Epithelial cell of esophagus (primary cell): ENCODE results near the gene CAPN15.

Experiments used
- DNase-seq: peaks from one replicate; pipeline ENCODE4 v3.0.0; 2010; ENCODE audit warnings: low read depth
- H3K4me3 ChIP-seq: 2 replicates; pipeline ENCODE4 v1.5.1; 2011; ENCODE audit warnings: mild to moderate bottlenecking, low read length, control low read depth
- TF ChIP-seq, protein P1 (sequence below): IDR thresholded peaks from 2 replicates; pipeline ENCODE4 v1.5.1; 2011; ENCODE audit warnings: low read depth, mild to moderate bottlenecking, low read length, control low read depth, inconsistent platforms; ENCODE audit not compliant: insufficient read depth; ENCODE audit errors: missing control alignments

Gene CAPN15

DNA sequence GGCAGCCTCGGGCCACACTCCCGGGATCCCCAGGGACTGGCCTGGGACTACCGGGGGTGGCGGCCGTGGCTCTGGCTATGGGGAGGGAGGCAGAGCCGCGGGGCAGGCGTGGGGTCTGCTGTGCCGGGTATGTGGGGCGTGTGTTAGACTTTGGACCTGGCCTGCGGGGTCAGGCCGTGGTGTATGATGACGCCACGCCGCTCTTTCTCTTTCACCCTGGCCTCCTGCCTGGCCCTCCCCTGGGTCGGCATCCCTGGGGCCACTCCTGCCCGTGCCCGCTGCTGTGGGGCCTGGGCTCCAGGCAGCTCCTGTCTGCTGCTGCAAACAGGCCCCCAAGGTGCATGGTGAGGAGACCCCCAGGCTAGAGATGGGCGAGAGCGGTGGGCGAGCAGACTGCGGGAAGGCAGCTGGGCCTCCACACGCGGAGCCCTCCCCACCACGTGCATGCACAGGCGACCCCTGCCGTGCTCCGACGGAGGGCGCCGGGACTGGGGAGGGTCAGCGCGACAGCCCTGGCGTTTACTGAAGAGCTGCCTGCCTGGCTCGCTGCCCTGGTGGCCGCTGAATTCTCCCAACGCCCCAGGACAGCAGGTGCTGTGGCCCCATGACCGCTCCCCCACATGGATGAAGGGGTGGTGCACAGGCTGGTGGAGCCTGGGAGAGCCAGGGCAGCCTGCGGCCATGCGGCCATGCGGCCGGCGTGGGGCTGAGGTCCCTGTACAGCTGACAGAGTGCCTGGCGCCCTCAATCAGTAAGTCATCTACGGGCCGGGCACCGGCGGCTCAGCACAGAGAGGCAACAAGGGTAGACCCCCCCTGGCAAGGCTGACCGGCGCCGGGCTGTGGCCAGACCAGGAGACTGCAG is 16.0 kb downstream of the CAPN15 start:
- H3K4me3 ChIP-seq = no peak overlapping the region
- TF ChIP-seq, protein P1, sequence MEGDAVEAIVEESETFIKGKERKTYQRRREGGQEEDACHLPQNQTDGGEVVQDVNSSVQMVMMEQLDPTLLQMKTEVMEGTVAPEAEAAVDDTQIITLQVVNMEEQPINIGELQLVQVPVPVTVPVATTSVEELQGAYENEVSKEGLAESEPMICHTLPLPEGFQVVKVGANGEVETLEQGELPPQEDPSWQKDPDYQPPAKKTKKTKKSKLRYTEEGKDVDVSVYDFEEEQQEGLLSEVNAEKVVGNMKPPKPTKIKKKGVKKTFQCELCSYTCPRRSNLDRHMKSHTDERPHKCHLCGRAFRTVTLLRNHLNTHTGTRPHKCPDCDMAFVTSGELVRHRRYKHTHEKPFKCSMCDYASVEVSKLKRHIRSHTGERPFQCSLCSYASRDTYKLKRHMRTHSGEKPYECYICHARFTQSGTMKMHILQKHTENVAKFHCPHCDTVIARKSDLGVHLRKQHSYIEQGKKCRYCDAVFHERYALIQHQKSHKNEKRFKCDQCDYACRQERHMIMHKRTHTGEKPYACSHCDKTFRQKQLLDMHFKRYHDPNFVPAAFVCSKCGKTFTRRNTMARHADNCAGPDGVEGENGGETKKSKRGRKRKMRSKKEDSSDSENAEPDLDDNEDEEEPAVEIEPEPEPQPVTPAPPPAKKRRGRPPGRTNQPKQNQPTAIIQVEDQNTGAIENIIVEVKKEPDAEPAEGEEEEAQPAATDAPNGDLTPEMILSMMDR = no peak
- no peak for DNase-seq

DNA sequence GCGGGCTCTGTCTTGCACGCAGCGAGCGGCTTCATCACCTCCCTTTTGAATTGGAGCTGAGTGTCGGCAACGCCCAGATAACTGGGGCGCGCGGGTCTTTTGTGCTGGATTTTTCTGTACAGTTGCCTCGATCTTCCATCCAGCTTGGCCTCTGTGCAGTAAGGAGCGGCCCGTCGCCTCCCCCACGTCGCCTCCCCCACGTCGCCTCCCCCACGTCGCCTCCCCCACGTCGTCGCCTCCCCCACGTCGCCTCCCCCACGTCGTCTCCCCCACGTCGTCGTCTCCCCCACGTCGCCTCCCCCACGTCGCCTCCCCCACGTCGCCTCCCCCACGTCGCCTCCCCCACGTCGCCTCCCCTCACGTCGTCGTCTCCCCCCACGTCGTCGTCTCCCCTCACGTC is 17.0 kb downstream of the CAPN15 start:
- H3K4me3 ChIP-seq = no peak overlapping the region
- TF ChIP-seq, protein P1 = no peak
- no peak for DNase-seq

DNA sequence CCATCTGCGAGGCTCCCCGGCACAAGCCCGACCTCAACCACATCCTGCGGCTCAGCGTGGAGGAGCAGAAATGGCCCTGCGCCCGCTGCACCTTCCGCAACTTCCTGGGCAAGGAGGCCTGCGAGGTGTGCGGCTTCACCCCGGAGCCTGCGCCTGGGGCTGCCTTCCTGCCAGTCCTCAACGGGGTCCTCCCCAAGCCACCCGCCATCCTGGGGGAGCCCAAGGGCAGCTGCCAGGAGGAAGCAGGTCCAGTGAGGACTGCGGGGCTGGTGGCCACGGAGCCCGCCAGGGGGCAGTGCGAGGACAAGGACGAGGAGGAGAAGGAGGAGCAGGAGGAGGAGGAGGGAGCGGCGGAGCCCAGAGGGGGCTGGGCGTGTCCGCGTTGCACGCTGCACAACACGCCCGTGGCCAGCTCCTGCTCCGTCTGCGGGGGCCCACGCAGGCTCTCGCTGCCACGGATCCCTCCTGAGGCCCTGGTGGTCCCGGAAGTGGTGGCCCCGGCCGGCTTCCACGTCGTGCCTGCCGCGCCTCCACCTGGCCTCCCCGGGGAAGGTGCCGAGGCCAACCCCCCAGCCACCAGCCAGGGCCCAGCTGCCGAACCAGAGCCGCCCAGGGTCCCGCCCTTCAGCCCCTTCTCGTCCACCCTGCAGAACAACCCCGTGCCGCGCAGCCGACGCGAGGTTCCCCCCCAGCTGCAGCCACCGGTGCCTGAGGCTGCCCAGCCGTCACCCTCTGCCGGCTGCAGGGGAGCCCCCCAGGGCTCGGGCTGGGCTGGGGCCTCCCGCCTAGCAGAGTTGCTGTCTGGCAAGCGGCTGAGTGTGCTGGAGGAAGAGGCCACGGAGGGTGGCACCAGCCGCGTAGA is 19.6 kb downstream of the CAPN15 start:
- no peak overlapping the region for H3K4me3 ChIP-seq

DNA sequence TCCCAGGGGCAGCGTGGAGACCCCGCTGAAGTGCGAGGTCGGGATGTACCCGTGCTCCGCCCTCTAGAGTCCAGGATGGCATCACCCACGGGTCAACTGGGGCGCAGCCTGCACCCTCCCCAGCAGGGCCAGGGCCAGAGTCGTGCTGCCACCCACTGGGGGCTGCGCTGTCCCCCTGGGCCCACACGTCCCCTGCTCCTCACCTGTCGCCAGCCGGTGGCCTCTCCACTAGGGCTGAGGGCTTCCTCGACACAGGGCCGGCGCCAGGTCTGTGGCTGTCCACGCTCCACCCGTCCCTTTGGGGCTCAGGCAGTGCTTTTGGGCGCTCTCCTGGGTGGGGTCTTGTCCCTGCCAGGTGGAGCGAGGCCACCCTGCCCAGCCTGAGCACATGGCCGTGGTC is 21.1 kb downstream of the CAPN15 start:
- TF ChIP-seq, protein P1 = no peak
- no peak for DNase-seq
- no peak overlapping the region for H3K4me3 ChIP-seq

More for the DNA sequence above, 19.6 kb downstream of the CAPN15 start:
- TF ChIP-seq, protein P1 = peak; percentile 60
- peak; percentile 61 for DNase-seq

DNA sequence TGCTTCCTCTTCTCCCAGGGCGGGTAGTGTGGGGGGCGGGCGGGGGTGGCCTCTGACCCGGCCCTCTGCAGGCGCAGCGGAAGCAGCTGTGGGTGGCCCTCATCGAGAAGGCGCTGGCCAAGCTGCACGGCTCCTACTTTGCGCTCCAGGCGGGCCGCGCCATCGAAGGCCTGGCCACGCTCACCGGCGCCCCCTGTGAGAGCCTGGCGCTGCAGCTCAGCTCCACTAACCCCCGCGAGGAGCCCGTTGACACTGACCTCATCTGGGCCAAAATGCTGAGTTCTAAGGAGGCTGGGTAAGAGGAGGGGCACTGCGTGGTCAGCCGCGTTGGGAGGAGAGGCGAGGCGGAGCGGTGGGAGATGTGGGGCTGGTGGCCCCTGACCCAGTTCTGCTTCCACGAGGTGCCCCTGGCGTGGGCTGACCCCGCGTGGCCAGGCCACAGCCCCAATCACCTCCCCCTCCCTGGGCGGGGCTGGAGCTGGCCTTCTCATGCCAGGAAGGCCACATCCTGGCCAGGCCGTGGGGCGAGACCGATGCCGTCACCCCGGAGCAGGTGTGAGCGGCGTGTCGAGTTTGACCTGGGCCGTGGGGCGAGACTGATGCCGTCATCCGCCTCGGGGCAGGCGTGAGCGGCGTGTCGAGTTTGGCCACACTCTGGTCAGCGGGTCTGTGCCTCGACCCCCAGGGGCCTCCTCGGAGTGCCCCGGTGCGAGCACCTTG is 22.2 kb downstream of the CAPN15 start:
- no peak for DNase-seq
- TF ChIP-seq, protein P1 = peak; percentile 5
- no peak overlapping the region for H3K4me3 ChIP-seq

DNA sequence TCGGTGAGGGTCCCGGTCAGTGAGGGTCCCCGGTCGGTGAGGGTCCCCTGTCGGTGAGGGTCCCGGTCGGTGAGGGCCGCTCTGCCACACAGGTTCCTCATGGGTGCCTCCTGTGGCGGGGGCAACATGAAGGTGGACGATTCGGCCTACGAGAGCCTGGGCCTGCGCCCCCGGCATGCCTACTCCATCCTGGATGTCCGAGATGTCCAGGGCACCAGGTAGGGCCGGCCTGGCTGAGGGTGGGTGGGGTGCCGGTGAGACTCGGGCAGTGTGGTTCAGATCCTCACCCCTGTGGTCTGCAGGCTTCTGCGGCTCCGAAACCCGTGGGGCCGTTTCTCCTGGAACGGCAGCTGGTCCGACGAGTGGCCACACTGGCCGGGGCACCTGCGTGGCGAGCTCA is 23.7 kb downstream of the CAPN15 start:
- no peak overlapping the region for H3K4me3 ChIP-seq
- DNase-seq = no peak
- TF ChIP-seq, protein P1 = no peak
